CD14-positive monocyte (primary cell): ENCODE measurements around the gene PKHD1. TPM values are rescaled to one million over a fixed set of nuclear protein-coding genes. Genes with fewer than 3 reads are reported as not detected.

ENCODE experiments used
- DNase-seq, 3 donors: peaks; one replicate each; pipeline ENCODE4 v3.0.0-alpha.2; 2011 to 2022
- H2AFZ ChIP-seq: 2 replicates; pipeline ENCODE4 v1.6.0; 2012; ENCODE audit warnings: mild to moderate bottlenecking, low read depth, low read length, inconsistent platforms; ENCODE audit not compliant: insufficient read depth, poor library complexity, severe bottlenecking
- H3K27ac ChIP-seq, 2 donors: 1 replicate in 1 of 2; 2 replicates in 1 of 2; pipeline ENCODE4 v1.5.1; 2012 to 2013; ENCODE audit warnings: low read length in 2 of 2, control low read depth in 1 of 2, inconsistent platforms in 1 of 2, low read depth in 1 of 2, mild to moderate bottlenecking in 1 of 2
- H3K27me3 ChIP-seq, 2 donors: one replicate each; pipeline versions ENCODE4 v1.6.0 to v1.6.1; 2011 to 2013; ENCODE audit warnings: low read length in 2 of 2; ENCODE audit not compliant: control insufficient read depth in 2 of 2, insufficient read depth in 2 of 2
- H3K36me3 ChIP-seq, 2 donors: replicated peaks in 1 of 2; 1 replicate in 1 of 2; 2 replicates in 1 of 2; pipeline versions ENCODE4 v1.5.1 to v1.6.1; 2012 to 2013; ENCODE audit warnings: low read length in 2 of 2, control low read depth in 1 of 2, inconsistent platforms in 1 of 2, mild to moderate bottlenecking in 1 of 2; ENCODE audit not compliant: insufficient read depth in 2 of 2, control insufficient read depth in 1 of 2
- H3K4me1 ChIP-seq, 2 donors: 1 replicate in 1 of 2; 2 replicates in 1 of 2; pipeline versions ENCODE4 v1.5.1 to v1.6.1; 2012 to 2013; ENCODE audit warnings: low read length in 2 of 2, control low read depth in 1 of 2, inconsistent platforms in 1 of 2, mild to moderate bottlenecking in 1 of 2, moderate library complexity in 1 of 2; ENCODE audit not compliant: insufficient read depth in 2 of 2, control insufficient read depth in 1 of 2
- H3K4me2 ChIP-seq: replicated peaks from 2 replicates; pipeline ENCODE3; 2012; ENCODE audit warnings: low read length, moderate library complexity, mild to moderate bottlenecking; ENCODE audit not compliant: poor library complexity, severe bottlenecking; ENCODE audit errors: extremely low read depth
- H3K4me3 ChIP-seq, 3 experiments: fragments of 200-600 bp in 1 of 3; sonication (generic) in 1 of 3; replicated peaks in 1 of 3; 1 replicate in 2 of 3; 2 replicates in 1 of 3; pipeline ENCODE4 v1.5.1; 2011 to 2013; ENCODE audit warnings: low read length in 3 of 3, mild to moderate bottlenecking in 3 of 3, control low read depth in 2 of 3, low read depth in 2 of 3, inconsistent platforms in 1 of 3, moderate library complexity in 1 of 3
- H3K79me2 ChIP-seq: 2 replicates; pipeline ENCODE4 v1.6.0; 2012; ENCODE audit warnings: mild to moderate bottlenecking, control low read depth, inconsistent platforms, low read length, moderate library complexity; ENCODE audit not compliant: insufficient read depth
- H3K9ac ChIP-seq: 2 replicates; pipeline ENCODE4 v1.6.0; 2017; ENCODE audit warnings: low read length, mild to moderate bottlenecking; ENCODE audit not compliant: insufficient read depth, poor library complexity, severe bottlenecking
- H3K9me3 ChIP-seq, 2 donors: replicated peaks in 1 of 2; 1 replicate in 1 of 2; 2 replicates in 1 of 2; pipeline versions ENCODE4 v1.5.1 to v1.6.1; 2012 to 2013; ENCODE audit warnings: low read length in 2 of 2, control low read depth in 1 of 2; ENCODE audit not compliant: control insufficient read depth in 1 of 2, insufficient read depth in 1 of 2
- H4K20me1 ChIP-seq: 2 replicates; pipeline ENCODE4 v1.6.0; 2012; ENCODE audit warnings: mild to moderate bottlenecking, low read length, control low read depth, moderate library complexity; ENCODE audit not compliant: insufficient read depth
- H3K27ac Mint-ChIP-seq, 7 donors: one replicate each; pipeline ENCODE4 v1.8.0; 2020; ENCODE audit warnings: mild to moderate bottlenecking in 7 of 7, mixed read lengths in 7 of 7, moderate library complexity in 6 of 7, inconsistent platforms in 2 of 7
- H3K27me3 Mint-ChIP-seq, 3 donors: one replicate each; pipeline ENCODE4 v1.8.0; 2021 to 2022; ENCODE audit warnings: low read depth in 3 of 3, mild to moderate bottlenecking in 3 of 3, mixed read lengths in 3 of 3, moderate library complexity in 3 of 3, inconsistent platforms in 1 of 3
- H3K36me3 Mint-ChIP-seq, 2 donors: one replicate each; pipeline ENCODE4 v1.8.0; 2020; ENCODE audit warnings: mixed read lengths in 2 of 2, inconsistent platforms in 1 of 2, mild to moderate bottlenecking in 1 of 2
- H3K4me1 Mint-ChIP-seq: one replicate; pipeline ENCODE4 v1.8.0; 2020; ENCODE audit warnings: mild to moderate bottlenecking, mixed read lengths
- H3K4me3 Mint-ChIP-seq, 2 donors: one replicate each; pipeline ENCODE4 v1.8.0; 2020; ENCODE audit warnings: mild to moderate bottlenecking in 2 of 2, mixed read lengths in 2 of 2, moderate library complexity in 1 of 2
- H3K9me3 Mint-ChIP-seq, 7 donors: one replicate each; pipeline ENCODE4 v1.8.0; 2020 to 2022; ENCODE audit warnings: mixed read lengths in 7 of 7, mild to moderate bottlenecking in 6 of 7, moderate library complexity in 6 of 7, inconsistent platforms in 2 of 7
- CTCF ChIP-seq: fragments of 200-600 bp; IDR thresholded peaks from one replicate; pipeline ENCODE4 v1.8.0; 2022; ENCODE audit warnings: antibody characterized with exemption, mild to moderate bottlenecking
- WGBS: methylation state at CpG from one replicate; pipeline ENCODE4 v1.1.5; 2013; ENCODE audit warnings: missing lambda C conversion rate; ENCODE audit not compliant: insufficient coverage; 5-methylcytosine and 5-hydroxymethylcytosine counted together
- intact Hi-C, 2 donors: fragments of 100-400 bp; cut with micrococcal nuclease; formaldehyde crosslinking; loops; one replicate each; pipeline versions ENCODE4 v1.15.0 to v1.15.1; 2023
- polyA plus RNA-seq, 3 donors: library from polyadenylated mRNA; depleted of rRNA in 1 of 3; unstranded in 2 of 3; stranded (reverse) in 1 of 3; fragments of 300-500 nt in 2 of 3; fragments of >200 nt in 1 of 3; fragmentation: Illumina TruSeq in 2 of 3; gene quantifications; 1 replicate in 2 of 3; 2 replicates in 1 of 3; pipeline ENCODE4 v1.2.3, GENCODE V29; 2012 to 2021

PKHD1 gene
- polyA plus RNA-seq, 3 donors = not detected

- TF ChIP-seq CTCF = no peak
- no peak overlapping the region for H3K4me3 Mint-ChIP-seq
- Histone ChIP-seq H4K20me1 (no peaks in the 10 kb centered on the region), H3K27ac (no peak overlapping the region), H3K36me3 (no peaks in the 10 kb centered on the region), H3K9me3 (no peaks in the 10 kb centered on the region), H3K4me3 (no peak overlapping the region), H3K9ac (no peak overlapping the region), H3K79me2 (no peaks in the 10 kb centered on the region), H2AFZ (no peak overlapping the region), H3K4me1 (no peaks in the 10 kb centered on the region), H3K27me3 (no peaks in the 10 kb centered on the region), H3K4me2 (no peak overlapping the region)
- peaks cover 0 to 2% (median 0%) of the 10 kb centered on the region in 3 donors for H3K27me3 Mint-ChIP-seq
- H3K36me3 Mint-ChIP-seq = no peaks in the 10 kb centered on the region
- intact Hi-C loops = no loop called here
- no peaks in the 10 kb centered on the region for H3K4me1 Mint-ChIP-seq
- no peak overlapping the region for H3K27ac Mint-ChIP-seq
- peaks cover 0 to 5% (median 1%) of the 10 kb centered on the region in 7 donors for H3K9me3 Mint-ChIP-seq
- no peak for DNase-seq
Measured at GRCh38 chr6:52126231-52126630, 38.8 kb upstream of the PKHD1 start.

GRCh38 chr6:52125572-52125971 lies 38.2 kb upstream of the PKHD1 start:
- TF ChIP-seq CTCF = no peak
- no peaks in the 10 kb centered on the region for H3K4me1 ChIP-seq
- peaks cover 0 to 2% (median 0%) of the 10 kb centered on the region in 3 donors for H3K27me3 Mint-ChIP-seq
- DNase-seq = no peak
- H3K27me3 ChIP-seq = no peaks in the 10 kb centered on the region
- H3K36me3 Mint-ChIP-seq = no peaks in the 10 kb centered on the region
- H3K9me3 Mint-ChIP-seq = peaks cover 0 to 6% (median 3%) of the 10 kb centered on the region in 7 donors
- no peak overlapping the region for H3K4me3 Mint-ChIP-seq
- H3K9ac ChIP-seq = no peak overlapping the region
- no peak overlapping the region for H3K4me2 ChIP-seq
- H3K79me2 ChIP-seq = no peaks in the 10 kb centered on the region
- H3K9me3 ChIP-seq = no peaks in the 10 kb centered on the region
- WGBS = no CpG with 5 or more reads among the region's 1 CpG
- H3K36me3 ChIP-seq = no peaks in the 10 kb centered on the region
- H3K4me3 ChIP-seq = no peak overlapping the region
- no peaks in the 10 kb centered on the region for H3K4me1 Mint-ChIP-seq
- no peaks in the 10 kb centered on the region for H4K20me1 ChIP-seq
- H3K27ac ChIP-seq = no peak overlapping the region
- intact Hi-C loops = no loop called here
- H2AFZ ChIP-seq = no peak overlapping the region
- H3K27ac Mint-ChIP-seq = no peak overlapping the region
